ENCODE data around the gene ALAD.
"Not testable (repeated sequence)": the region's sequence is repeated elsewhere in the genome, so short reads cannot be mapped to it uniquely, and the experiment has no call there.

Gene ALAD

GRCh38 chr9:113389451-113389850, 11.6 kb downstream of the ALAD start:
- no peak for DNase-seq (ENCODE audit: low read depth in 2 of 2)
- no peak overlapping the region for H3K4me3 ChIP-seq (replicated peaks in 1 of 2; ENCODE audit: low read depth in 2 of 2, low read length in 2 of 2)
- TF ChIP-seq, protein P1, sequence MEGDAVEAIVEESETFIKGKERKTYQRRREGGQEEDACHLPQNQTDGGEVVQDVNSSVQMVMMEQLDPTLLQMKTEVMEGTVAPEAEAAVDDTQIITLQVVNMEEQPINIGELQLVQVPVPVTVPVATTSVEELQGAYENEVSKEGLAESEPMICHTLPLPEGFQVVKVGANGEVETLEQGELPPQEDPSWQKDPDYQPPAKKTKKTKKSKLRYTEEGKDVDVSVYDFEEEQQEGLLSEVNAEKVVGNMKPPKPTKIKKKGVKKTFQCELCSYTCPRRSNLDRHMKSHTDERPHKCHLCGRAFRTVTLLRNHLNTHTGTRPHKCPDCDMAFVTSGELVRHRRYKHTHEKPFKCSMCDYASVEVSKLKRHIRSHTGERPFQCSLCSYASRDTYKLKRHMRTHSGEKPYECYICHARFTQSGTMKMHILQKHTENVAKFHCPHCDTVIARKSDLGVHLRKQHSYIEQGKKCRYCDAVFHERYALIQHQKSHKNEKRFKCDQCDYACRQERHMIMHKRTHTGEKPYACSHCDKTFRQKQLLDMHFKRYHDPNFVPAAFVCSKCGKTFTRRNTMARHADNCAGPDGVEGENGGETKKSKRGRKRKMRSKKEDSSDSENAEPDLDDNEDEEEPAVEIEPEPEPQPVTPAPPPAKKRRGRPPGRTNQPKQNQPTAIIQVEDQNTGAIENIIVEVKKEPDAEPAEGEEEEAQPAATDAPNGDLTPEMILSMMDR (IDR thresholded peaks at IDR 0.05; ENCODE audit: low read depth, low read length): no peak

DNA sequence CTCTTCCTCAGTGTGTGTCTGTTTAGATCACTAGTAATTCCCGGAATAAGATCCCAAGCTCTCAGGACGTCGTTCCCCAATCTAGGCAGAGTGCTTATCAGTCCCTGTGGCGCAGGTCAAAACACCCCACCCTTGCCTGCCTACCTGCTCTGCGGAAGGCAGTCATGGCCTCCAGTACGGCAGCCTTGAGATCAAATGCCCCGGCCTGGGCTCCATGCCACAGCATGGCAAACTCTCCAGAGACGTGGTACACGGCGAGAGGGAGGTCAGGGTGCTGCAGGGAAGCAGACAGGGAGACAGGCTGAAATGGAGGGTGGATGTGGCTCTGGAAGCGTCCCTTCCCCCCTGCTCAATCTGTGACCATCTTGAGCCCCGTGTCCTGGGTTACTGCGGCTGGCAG, 12.3 kb downstream of the ALAD start:
- no peak overlapping the region for H3K4me3 ChIP-seq (replicated peaks in 1 of 2; ENCODE audit: low read depth in 2 of 2, low read length in 2 of 2)
- no peak for DNase-seq (ENCODE audit: low read depth in 2 of 2)
- TF ChIP-seq, protein P1 (IDR thresholded peaks at IDR 0.05; ENCODE audit: low read depth, low read length): no peak

DNA sequence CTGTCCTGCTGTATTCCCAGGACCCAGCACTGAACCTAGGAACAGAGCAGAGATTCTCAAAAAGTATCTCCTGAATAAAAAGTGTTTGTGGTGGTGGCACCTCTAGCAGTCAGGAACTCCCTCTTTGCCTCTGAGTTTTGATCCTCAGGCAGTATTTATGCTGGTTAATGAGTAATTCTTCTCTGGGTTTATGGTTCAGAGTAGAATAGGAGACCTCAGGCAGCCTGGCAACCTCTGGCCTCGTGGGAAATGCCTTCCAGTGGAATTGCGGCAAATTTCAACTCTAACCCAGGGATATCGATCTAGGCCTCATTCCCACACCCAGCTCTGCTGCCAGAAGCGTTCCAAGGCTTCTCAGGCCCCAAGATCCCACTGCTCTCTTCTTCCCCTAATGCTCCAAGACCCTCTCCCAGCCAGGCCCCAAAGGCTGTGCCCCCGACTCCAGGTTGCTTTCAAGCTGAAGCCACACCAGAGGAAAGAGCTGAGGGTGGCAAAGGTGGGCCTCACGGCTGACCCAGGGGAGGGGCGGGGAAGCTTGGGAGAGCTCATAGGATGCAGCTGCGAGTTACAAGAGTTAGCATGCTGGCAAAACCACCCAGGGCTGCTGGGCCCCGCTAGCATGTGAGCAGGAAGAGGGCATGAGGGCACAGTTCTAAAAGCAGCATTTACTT, 13.4 kb downstream of the ALAD start:
- TF ChIP-seq, protein P1 (IDR thresholded peaks at IDR 0.05; ENCODE audit: low read depth, low read length): no peak
- no peak for DNase-seq (ENCODE audit: low read depth in 2 of 2)
- no peak overlapping the region for H3K4me3 ChIP-seq (replicated peaks in 1 of 2; ENCODE audit: low read depth in 2 of 2, low read length in 2 of 2)

- TF ChIP-seq, protein P1 (IDR thresholded peaks at IDR 0.05; ENCODE audit: low read depth, low read length): no peak
- no peak overlapping the region for H3K4me3 ChIP-seq (replicated peaks in 1 of 2; ENCODE audit: low read depth in 2 of 2, low read length in 2 of 2)
- no peak for DNase-seq (ENCODE audit: low read depth in 2 of 2)
Measured at GRCh38 chr9:113386571-113387393, 14.3 kb downstream of the ALAD start.

DNA sequence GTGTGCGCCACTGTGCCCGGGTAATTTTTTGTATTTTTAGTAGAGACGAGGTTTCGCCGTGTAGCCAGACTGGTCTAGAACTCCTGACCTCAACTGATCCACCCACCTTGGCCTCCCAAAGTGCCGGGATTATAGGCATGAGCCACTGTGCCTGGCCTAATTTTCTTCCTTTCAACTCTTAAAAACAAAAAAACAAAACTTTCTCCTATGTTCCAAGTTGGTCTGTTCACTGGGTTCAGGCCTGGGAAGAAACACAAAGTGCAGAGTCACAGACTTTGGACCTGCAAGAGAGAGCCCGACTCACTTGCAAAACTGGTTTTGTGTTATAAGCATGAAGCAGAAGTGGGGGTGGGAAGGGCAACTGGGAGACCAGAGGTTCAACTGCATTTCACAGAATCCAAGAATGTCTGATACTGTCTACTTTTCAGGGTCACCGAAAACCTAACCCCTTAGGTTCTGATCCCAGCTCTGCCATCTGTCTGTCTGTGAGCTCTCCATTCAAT, 19.1 kb downstream of the ALAD start:
- TF ChIP-seq, protein P1 (IDR thresholded peaks at IDR 0.05; ENCODE audit: low read depth, low read length): no peak
- no peak for DNase-seq (ENCODE audit: low read depth in 2 of 2)
- H3K4me3 ChIP-seq (replicated peaks in 1 of 2; ENCODE audit: low read depth in 2 of 2, low read length in 2 of 2): no peak overlapping the region

DNA sequence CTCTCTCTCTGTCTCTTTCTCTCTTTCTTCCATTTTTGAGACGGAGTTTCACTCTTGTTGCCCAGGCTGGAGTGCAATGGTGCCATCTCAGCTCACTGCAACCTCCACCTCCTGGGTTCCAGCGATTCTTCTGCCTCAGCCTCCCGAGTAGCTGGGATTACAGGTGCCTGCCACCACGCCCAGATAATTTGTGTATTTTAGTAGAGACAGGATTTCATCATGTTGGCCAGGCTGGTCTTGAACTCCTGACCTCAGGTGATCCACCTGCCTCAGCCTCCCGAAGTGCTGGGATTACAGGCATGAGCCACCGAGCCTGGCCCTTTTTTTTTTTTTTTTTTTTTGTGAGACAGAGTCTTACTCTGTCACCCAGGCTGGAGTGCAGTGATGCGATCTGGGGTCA, 19.6 kb downstream of the ALAD start:
- DNase-seq (ENCODE audit: low read depth in 2 of 2); H3K4me3 ChIP-seq (replicated peaks in 1 of 2; ENCODE audit: low read depth in 2 of 2, low read length in 2 of 2): not testable (repeated sequence)

DNA sequence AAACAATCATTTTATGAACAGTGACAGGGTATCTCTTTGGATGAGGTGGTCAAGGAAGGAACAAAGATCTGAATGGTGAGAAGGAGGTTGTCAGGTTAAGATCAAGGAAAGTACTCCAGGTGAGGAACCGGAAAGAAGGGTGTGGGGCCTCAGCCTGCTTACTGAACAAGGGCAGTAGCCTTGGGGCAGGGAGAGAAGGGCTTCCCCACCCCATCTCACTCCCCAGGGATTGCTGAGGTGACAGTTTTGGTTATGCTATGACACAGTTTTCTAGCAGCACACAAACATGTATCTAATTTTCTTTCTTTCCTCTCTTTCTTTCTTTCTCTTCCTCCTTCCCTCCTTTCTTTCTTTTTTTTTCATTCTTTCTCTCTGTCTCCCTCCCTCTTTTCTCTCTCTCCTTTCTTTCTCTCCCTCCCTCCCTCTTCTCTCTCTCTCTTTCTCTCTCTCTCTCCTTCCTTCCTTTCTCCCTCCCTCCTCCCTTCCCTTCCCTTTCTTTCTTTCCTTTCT, 20.2 kb downstream of the ALAD start:
- no peak for DNase-seq (ENCODE audit: low read depth in 2 of 2)
- TF ChIP-seq, protein P1 (IDR thresholded peaks at IDR 0.05; ENCODE audit: low read depth, low read length): no peak
- no peak overlapping the region for H3K4me3 ChIP-seq (replicated peaks in 1 of 2; ENCODE audit: low read depth in 2 of 2, low read length in 2 of 2)

GRCh38 chr9:113379829-113380210, 21.3 kb downstream of the ALAD start:
- DNase-seq (ENCODE audit: low read depth in 2 of 2); H3K4me3 ChIP-seq (replicated peaks in 1 of 2; ENCODE audit: low read depth in 2 of 2, low read length in 2 of 2): not testable (repeated sequence)

GRCh38 chr9:113379094-113379828, 21.8 kb downstream of the ALAD start:
- not testable (repeated sequence) for H3K4me3 ChIP-seq (replicated peaks in 1 of 2; ENCODE audit: low read depth in 2 of 2, low read length in 2 of 2); DNase-seq (ENCODE audit: low read depth in 2 of 2)
